Measurements from ENCODE around the gene CCNY.

Gene CCNY

DNA sequence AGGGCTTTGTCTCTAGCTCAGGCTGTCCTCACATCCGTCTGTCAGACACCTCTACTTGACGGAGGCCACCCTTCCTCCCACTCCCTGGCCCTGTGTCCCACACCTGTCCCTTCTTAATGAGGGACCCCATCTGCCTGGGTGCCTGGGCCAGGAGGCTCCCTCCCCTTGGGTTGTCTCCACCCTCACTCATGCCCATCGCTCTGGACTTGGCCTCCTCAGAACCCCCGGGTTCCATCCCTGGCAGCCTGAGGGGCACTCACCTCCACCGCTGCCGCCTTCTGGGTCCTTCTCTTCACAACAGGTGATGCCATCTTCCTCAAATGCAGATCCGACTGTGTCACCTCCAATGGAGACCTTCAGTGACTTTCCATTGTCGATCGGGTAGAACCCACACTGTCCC, 248.6 kb downstream of the CCNY start:
- DNase-seq (ENCODE audit: insufficient read length, low spot score) = no peak
- TF ChIP-seq PAX5 (IDR thresholded peaks at IDR 0.05; ENCODE audit: insufficient read depth, low read length, severe bottlenecking) = no peak
- no peak for TF ChIP-seq TAF1 (IDR thresholded peaks at IDR 0.05; ENCODE audit: low read depth, low read length)
- no peak for TF ChIP-seq POLR2AphosphoS5 (IDR thresholded peaks at IDR 0.05; ENCODE audit: low read depth, low read length)
- no peak for TF ChIP-seq POU2F2 (IDR thresholded peaks at IDR 0.05; ENCODE audit: low read depth, low read length)
- no peak for TF ChIP-seq POLR2A (IDR thresholded peaks at IDR 0.05; ENCODE audit: low read depth, low read length)
- no peak for TF ChIP-seq SPI1 (IDR thresholded peaks at IDR 0.05; ENCODE audit: low read depth, low read length)
- no peak for FAIRE-seq

DNA sequence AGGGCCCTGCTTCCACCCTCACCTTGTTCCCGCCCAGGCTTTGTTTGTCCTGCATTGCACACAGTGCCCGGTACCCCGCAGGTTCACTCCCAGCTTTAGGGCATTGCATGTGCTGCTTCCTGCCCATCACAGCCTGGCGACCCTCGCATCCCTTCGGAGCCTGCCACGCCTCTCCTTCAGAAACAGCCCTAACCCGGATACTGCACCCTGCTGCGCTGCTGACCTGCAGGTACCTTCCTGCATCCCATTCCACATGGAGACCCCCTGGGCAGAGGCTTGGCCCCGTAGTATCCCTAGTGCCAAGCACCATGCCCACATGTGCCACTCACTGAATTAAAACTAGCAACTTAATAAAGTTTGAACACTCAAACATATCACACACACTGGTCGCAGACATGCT, 249.0 kb downstream of the CCNY start:
- TF ChIP-seq TAF1 (IDR thresholded peaks at IDR 0.05; ENCODE audit: low read depth, low read length) = no peak
- TF ChIP-seq POLR2A (IDR thresholded peaks at IDR 0.05; ENCODE audit: low read depth, low read length) = no peak
- TF ChIP-seq POU2F2 (IDR thresholded peaks at IDR 0.05; ENCODE audit: low read depth, low read length) = no peak
- TF ChIP-seq PAX5 (IDR thresholded peaks at IDR 0.05; ENCODE audit: insufficient read depth, low read length, severe bottlenecking) = no peak
- no peak for TF ChIP-seq SPI1 (IDR thresholded peaks at IDR 0.05; ENCODE audit: low read depth, low read length)
- TF ChIP-seq POLR2AphosphoS5 (IDR thresholded peaks at IDR 0.05; ENCODE audit: low read depth, low read length) = no peak
- FAIRE-seq (no peak), DNase-seq (ENCODE audit: insufficient read length, low spot score) (no peak)

GRCh38 chr10:35585903-35586535, 249.7 kb downstream of the CCNY start:
- TF ChIP-seq SPI1 (IDR thresholded peaks at IDR 0.05; ENCODE audit: low read depth, low read length) (no peak), POU2F2 (IDR thresholded peaks at IDR 0.05; ENCODE audit: low read depth, low read length) (no peak), PAX5 (IDR thresholded peaks at IDR 0.05; ENCODE audit: insufficient read depth, low read length, severe bottlenecking) (no peak), TAF1 (IDR thresholded peaks at IDR 0.05; ENCODE audit: low read depth, low read length) (no peak), POLR2AphosphoS5 (IDR thresholded peaks at IDR 0.05; ENCODE audit: low read depth, low read length) (no peak), POLR2A (IDR thresholded peaks at IDR 0.05; ENCODE audit: low read depth, low read length) (no peak)
- DNase-seq (ENCODE audit: insufficient read length, low spot score) (no peak), FAIRE-seq (no peak)

- DNase-seq (ENCODE audit: insufficient read length, low spot score) = no peak
Observed at GRCh38 chr10:35588836-35589235, 252.5 kb downstream of the CCNY start.

DNA sequence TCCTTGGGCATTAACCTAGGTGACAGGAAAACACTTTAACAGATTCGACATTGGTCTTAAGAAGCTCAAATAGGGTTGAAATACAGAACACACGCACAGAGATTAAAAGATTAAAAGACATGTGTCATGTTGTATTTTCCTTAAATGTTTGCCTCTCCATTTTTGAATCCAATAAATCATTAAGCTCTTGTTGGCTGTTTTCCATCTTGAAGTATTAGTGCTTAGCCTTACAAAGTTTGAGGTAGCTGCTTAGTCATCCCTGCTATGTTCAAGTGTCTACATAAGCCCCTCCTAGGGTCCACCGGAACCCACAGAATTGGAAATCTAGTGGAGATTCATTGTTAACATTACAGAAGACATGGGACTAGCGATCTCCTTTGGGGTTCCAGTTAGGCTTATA, 256.1 kb downstream of the CCNY start:
- TF ChIP-seq PAX5 (IDR thresholded peaks at IDR 0.05; ENCODE audit: insufficient read depth, low read length, severe bottlenecking) = no peak
- no peak for TF ChIP-seq SPI1 (IDR thresholded peaks at IDR 0.05; ENCODE audit: low read depth, low read length)
- no peak for TF ChIP-seq POLR2A (IDR thresholded peaks at IDR 0.05; ENCODE audit: low read depth, low read length)
- no peak for TF ChIP-seq POLR2AphosphoS5 (IDR thresholded peaks at IDR 0.05; ENCODE audit: low read depth, low read length)
- no peak for TF ChIP-seq POU2F2 (IDR thresholded peaks at IDR 0.05; ENCODE audit: low read depth, low read length)
- TF ChIP-seq TAF1 (IDR thresholded peaks at IDR 0.05; ENCODE audit: low read depth, low read length) = no peak
- FAIRE-seq = no peak
- DNase-seq (ENCODE audit: insufficient read length, low spot score) = no peak

More at GRCh38 chr10:35588836-35589235, 252.5 kb downstream of the CCNY start:
- TF ChIP-seq TAF1 (IDR thresholded peaks at IDR 0.05; ENCODE audit: low read depth, low read length) (no peak), POLR2A (IDR thresholded peaks at IDR 0.05; ENCODE audit: low read depth, low read length) (no peak), POU2F2 (IDR thresholded peaks at IDR 0.05; ENCODE audit: low read depth, low read length) (no peak), SPI1 (IDR thresholded peaks at IDR 0.05; ENCODE audit: low read depth, low read length) (no peak), POLR2AphosphoS5 (IDR thresholded peaks at IDR 0.05; ENCODE audit: low read depth, low read length) (no peak), PAX5 (IDR thresholded peaks at IDR 0.05; ENCODE audit: insufficient read depth, low read length, severe bottlenecking) (no peak)
- FAIRE-seq = no peak

DNA sequence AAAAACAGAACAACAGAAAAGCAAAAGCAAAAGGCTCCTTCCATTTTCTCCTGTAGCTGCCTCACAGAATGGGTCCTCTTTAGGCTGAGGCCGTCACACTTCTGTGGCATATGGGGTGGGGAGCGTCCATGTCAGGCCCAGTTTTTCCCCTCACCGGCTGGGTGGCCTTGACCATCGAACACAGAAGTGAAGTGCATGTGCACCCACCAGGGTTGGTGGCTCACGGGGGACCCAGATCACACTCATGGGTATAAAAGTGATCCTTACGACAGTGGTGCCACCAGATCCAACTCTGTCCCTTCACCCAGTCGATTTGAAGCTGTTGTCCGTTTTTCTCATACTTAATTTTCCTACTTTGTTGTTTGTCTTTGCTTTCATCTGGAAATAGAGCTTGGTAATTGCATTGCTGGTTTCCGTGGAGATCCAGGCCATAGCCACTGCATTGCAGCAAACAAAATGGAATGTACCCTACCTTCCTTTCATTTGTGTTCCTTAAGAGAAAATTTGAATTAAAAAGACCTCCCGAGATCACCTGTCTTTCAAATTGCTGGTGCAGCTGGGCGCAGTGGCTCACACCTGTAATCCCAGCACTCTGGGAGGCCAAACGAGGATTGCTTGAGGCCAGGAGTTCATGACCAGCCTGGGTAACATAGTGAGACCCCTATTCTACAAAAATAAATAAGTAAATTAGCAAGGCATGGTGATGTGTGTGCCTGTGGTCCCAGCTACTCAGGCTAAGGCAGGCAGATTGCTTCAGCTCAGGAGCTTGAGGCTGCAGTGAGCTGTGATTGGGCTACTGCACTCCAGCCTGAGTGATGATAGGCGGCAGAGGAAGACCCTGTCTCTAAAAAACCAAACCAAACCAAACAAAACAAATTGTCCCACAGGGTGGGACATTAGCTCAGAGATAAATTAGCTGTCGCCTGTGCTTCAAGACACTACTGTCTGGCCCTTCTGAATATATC, 258.1 kb downstream of the CCNY start:
- no peak for FAIRE-seq
- DNase-seq (ENCODE audit: insufficient read length, low spot score) = no peak
- TF ChIP-seq SPI1 (IDR thresholded peaks at IDR 0.05; ENCODE audit: low read depth, low read length) = peak; percentile 12; the same call in 1 of the 2 replicates
- TF ChIP-seq PAX5 (IDR thresholded peaks at IDR 0.05; ENCODE audit: insufficient read depth, low read length, severe bottlenecking) = no peak

DNA sequence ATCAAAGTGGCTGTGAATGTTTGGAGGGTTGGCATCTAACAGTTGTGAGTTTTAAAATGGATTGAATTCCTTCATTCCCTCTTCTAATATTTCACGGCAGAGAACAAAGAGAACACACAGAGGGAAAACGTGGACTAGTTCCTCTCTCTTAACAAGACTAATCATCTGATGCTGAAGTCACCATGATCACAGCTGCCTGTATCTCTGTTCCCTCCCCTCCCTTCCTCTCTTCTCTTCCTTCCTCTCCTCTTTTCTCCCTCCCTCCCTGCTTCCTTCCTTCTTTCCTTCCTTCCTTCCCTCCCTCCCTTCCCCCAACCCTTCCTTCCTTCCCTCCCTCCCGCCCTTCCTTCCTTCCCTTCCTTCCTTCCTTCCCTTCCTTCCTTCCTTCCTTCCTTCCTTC, 258.8 kb downstream of the CCNY start:
- no peak for DNase-seq (ENCODE audit: insufficient read length, low spot score)
- FAIRE-seq = no peak
- TF ChIP-seq POU2F2 (IDR thresholded peaks at IDR 0.05; ENCODE audit: low read depth, low read length) (no peak), SPI1 (IDR thresholded peaks at IDR 0.05; ENCODE audit: low read depth, low read length) (no peak), TAF1 (IDR thresholded peaks at IDR 0.05; ENCODE audit: low read depth, low read length) (no peak), POLR2AphosphoS5 (IDR thresholded peaks at IDR 0.05; ENCODE audit: low read depth, low read length) (no peak), PAX5 (IDR thresholded peaks at IDR 0.05; ENCODE audit: insufficient read depth, low read length, severe bottlenecking) (no peak), POLR2A (IDR thresholded peaks at IDR 0.05; ENCODE audit: low read depth, low read length) (no peak)

GRCh38 chr10:35598379-35598778, 262.1 kb downstream of the CCNY start:
- no peak for FAIRE-seq
- no peak for DNase-seq (ENCODE audit: insufficient read length, low spot score)
- TF ChIP-seq SPI1 (IDR thresholded peaks at IDR 0.05; ENCODE audit: low read depth, low read length) = no peak
- no peak for TF ChIP-seq PAX5 (IDR thresholded peaks at IDR 0.05; ENCODE audit: insufficient read depth, low read length, severe bottlenecking)
- TF ChIP-seq TAF1 (IDR thresholded peaks at IDR 0.05; ENCODE audit: low read depth, low read length) = no peak

- TF ChIP-seq SPI1 (IDR thresholded peaks at IDR 0.05; ENCODE audit: low read depth, low read length) (no peak), POLR2A (IDR thresholded peaks at IDR 0.05; ENCODE audit: low read depth, low read length) (no peak), PAX5 (IDR thresholded peaks at IDR 0.05; ENCODE audit: insufficient read depth, low read length, severe bottlenecking) (no peak), POLR2AphosphoS5 (IDR thresholded peaks at IDR 0.05; ENCODE audit: low read depth, low read length) (no peak), POU2F2 (IDR thresholded peaks at IDR 0.05; ENCODE audit: low read depth, low read length) (no peak), TAF1 (IDR thresholded peaks at IDR 0.05; ENCODE audit: low read depth, low read length) (no peak)
- FAIRE-seq = no peak
- no peak for DNase-seq (ENCODE audit: insufficient read length, low spot score)
Observed at GRCh38 chr10:35600193-35600592, 263.9 kb downstream of the CCNY start.

All from GM12891 (cell line).